HG03280 (cell line): ENCODE data around the gene UNC5A.
"Not testable (repeated sequence)": the region's sequence is repeated elsewhere in the genome, so short reads cannot be mapped to it uniquely, and the experiment has no call there.

Experiments
- ATAC-seq: cut with Tn5 transposase; IDR thresholded peaks from one replicate; pipeline ENCODE4 v1.9.1; 2021; ENCODE audit warnings: mild to moderate bottlenecking, moderate library complexity; ENCODE audit not compliant: unreplicated experiment

UNC5A gene

DNA sequence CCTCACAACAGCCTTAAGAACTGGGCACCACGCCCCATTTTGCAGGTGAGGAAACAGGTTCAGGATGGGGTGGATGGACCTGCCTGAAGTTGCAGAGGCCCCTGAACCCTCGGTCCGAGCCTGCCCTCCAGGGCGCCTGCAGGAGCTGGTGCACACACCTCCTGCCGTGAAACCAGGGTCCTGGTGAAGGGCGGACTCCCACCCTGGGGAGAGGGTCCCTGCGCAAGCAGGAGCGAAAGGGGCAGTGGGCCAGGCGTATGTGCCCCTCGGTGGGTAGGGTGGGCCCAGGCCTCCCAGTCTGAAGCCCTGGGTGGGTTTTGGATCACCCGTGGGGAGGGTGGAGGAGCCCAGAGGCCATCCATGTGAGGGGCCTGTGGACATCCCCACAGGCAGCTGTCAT lies 50.9 kb downstream of the UNC5A start:
- no peak for ATAC-seq

GRCh38 chr5:176862330-176862995 lies 52.1 kb downstream of the UNC5A start:
- ATAC-seq = no peak

GRCh38 chr5:176863041-176863764 lies 52.8 kb downstream of the UNC5A start:
- ATAC-seq = no peak

DNA sequence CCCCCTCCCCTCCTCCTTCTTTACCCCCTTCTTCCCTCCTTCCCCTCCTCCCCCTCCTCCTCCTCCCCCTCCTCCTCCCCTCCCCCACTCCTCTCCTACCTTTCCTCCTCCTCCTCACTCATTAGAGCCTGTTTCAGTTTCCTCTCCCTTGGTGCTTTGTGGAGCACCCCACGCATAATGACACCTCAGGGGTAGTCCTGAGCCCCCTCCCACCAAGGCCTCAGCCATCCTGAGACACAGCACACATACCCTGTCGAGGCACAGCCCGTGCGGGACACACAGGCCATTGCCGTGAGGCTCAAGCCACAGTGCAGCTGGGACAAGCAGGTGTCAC lies 53.4 kb downstream of the UNC5A start:
- ATAC-seq = no peak

DNA sequence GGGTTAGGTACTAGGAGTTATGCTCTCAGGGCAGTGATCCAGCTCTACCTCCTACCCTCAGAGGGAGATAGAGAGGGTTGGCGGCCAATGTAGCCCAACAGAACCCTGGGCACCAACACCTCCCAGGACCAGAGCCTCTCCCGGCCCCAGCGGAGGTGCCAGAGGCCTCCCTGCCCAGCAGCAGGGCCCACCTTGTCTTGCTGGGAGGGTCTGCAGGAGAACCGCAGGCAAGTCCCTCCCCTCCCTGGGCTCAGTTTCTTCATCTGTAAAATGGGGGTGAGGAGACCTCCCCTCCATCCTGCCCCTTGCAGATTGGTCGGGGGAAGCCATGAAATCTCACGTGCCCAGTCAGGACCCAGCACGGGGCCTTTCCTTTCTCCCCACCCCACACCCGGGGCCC lies 54.4 kb downstream of the UNC5A start:
- ATAC-seq = no peak

DNA sequence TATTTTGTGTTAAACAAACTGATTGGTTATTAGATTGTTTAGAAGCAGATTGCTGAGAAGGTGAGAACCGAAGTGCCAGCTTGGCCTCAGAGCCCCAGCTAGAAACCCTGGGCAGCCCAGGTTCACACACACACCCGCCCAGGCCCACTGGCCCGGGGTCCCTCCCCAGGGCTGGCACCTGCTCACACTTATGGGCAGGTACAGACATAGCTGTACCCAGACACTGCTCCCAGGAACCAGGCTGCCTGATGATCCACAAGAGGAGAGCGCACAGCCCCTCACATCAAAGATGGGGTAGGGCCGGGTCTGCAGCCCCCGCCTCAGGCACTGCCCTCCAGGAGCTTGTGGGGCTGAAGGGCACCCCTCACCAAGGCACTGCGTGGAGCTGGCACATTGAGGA lies 55.6 kb downstream of the UNC5A start:
- no peak for ATAC-seq

DNA sequence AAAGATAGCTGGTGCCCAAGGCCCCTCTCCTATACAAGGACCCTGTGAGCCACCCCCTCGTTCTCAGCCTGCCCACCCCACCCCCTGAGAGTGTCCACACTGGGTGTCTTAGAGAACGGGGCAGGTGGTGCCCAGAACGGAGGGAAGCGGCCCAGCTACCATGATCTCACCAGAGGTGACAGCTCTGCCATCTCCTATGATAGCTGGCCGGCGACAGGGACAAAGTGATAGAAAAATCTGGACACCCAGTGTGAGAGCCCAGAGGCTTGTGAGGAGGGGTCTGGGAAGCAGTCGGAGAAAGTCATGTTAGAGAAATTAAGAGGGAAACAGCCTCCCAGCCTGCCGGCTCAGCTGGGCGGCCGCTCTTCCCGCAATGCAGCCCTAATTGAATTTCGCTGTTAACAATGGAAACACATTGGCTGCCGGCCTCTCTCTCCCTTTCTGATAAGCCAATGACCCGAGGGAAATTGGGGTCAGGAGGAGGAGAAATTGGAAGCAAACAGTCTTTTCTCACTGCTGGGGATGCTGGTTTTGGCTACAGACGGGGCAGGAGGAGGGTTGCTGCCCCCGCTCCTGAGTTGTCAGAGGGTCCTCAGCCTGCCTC lies 56.5 kb downstream of the UNC5A start:
- no peak for ATAC-seq

DNA sequence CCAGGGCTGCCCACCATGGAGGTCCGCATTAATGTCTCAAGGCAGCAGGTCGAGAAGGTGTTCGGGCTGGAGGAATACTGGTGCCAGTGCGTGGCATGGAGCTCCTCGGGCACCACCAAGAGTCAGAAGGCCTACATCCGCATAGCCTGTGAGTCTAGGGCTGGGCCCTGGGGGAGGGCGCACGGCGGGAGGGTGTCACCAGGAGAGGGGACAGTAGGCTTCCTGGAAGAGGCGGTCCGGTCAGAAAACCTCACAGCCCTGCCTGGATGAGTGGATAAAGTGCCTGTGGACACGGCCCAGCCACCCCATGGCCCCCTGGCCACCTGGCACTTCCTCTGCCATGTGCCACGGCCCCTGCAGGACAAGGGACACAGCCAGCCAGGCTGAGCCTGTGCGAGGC lies 57.8 kb downstream of the UNC5A start:
- no peak for ATAC-seq

- no peak for ATAC-seq
These were observed 58.4 kb downstream of the UNC5A start for GRCh38 chr5:176868731-176869130.

DNA sequence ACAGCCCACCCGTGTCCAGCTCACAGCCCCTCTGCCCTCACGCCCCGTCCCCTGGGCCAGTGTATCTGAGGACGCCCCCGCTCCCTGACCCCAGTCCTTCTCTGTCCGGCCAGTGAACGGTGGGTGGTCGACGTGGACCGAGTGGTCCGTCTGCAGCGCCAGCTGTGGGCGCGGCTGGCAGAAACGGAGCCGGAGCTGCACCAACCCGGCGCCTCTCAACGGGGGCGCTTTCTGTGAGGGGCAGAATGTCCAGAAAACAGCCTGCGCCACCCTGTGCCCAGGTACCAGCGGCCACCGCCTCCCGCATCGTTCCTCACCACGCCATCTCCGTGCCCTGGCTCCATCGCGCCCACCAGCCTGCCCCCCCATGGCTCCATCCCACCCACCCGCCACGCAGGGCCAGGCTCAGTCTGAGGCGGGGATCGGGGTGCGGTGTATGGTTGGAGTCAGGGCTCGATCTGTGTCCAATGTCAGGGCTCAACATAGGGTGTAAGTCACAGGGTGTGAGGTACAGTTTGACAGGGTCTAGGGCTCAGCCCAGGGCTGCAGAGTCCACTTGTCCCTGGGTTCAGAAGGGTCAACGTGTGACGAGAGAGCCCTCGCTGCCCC lies 59.2 kb downstream of the UNC5A start:
- ATAC-seq = no peak

GRCh38 chr5:176870110-176870591 lies 59.8 kb downstream of the UNC5A start:
- no peak for ATAC-seq

GRCh38 chr5:176870644-176871043 lies 60.3 kb downstream of the UNC5A start:
- ATAC-seq = not testable (repeated sequence)

- ATAC-seq = not testable (repeated sequence)
These were observed 62.2 kb downstream of the UNC5A start for GRCh38 chr5:176872586-176872985.

DNA sequence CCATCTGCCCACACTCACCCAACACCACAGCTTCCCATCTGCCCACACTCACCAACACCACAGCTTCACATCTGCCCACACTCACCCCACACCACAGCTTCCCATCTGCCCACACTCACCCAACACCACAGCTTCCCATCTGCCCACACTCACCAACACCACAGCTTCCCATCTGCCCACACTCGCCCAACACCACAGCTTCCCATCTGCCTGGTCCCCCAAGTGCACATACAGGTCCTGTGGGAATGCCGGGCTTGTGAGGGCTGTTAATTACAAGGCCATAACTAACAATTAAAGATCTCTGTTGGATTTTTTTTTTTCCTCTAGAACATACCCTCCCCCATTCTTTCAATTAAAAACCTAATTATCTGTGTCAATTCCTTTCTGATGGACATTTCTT lies 62.7 kb downstream of the UNC5A start:
- not testable (repeated sequence) for ATAC-seq

GRCh38 chr5:176873541-176874172 lies 63.3 kb downstream of the UNC5A start:
- no peak for ATAC-seq

GRCh38 chr5:176874198-176874780 lies 63.9 kb downstream of the UNC5A start:
- no peak for ATAC-seq

DNA sequence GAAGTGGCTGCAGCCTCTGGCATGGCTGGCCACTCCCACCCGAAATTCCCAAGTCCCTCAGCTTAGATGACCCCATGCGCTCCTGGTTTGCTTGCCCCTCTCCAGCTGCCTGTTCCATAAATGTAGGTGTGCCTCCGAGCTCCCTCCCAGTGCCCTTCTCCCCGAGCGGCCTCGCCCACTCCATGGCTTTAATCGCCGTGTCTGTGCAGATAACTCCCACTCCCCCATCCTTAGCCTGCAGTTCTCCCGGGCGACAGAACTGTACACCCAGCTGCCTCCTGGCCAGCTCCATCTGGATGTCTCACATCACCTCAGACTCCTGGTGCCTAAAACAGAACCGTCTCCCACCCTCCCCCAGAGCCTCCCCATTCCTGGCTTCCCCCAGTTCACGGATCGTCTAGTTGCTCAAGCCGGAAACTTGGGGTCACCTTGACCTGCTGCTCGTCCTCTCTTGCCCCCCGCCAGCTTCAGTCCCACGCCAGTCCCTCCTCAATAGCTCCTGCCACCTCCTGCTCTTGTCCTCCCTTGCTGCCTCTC lies 64.7 kb downstream of the UNC5A start:
- ATAC-seq = no peak

GRCh38 chr5:176875783-176876505 lies 65.6 kb downstream of the UNC5A start:
- no peak for ATAC-seq

DNA sequence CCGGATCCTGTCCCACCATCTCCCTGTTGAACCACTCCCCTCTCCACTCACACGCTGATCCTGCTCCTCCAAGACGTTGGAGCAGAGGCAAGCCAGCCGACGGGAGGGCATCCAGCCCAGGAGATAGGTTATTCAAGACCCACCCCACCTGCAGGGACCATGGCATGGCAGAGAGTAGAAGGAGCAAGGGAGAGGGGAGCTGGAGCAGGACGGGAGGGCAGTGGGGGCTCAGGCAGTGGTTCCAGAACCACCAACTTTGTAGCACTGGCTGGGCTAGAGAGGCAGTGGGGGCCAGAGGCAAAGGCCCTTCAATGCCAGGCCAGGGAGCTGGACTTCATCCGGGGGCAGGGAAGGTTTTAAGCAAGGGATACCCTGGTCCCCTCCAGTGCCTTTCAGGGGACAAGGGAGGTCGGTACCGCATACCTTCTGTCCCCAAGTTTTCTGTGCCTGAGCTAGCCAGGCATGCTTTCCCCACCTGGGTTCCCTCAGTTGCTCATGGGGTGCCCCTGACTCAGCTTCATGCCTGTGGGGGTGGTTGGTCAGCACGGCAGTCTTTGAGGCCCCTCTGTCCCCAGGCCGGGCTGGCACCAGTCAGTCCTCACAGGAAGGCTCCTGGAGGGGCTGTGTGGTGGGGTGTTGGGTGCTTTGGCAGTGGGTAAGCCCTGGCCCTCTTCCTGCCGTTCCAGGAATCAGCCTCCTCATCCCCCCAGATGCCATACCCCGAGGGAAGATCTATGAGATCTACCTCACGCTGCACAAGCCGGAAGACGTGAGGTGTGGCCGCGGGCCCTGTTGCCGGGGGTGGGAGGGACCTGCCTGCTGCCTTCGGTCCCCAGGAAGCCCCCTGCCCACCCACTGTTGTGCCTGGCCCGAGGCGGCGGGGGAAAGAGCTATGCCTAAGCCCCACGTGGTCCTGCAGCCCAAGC lies 66.4 kb downstream of the UNC5A start:
- no peak for ATAC-seq
